Central memory CD8-positive, alpha-beta T cell (primary cell): Measurements from ENCODE around the gene ODC1.
A peak's percentile ranks its signal among the peaks of the same experiment; 100 is the strongest.
"Not testable (repeated sequence)": the region's sequence is repeated elsewhere in the genome, so short reads cannot be mapped to it uniquely, and the experiment has no call there.

Source experiments
- ATAC-seq: fragments of 150-1000 bp; cut with Tn5 transposase; replicated peaks from 2 replicates; pipeline ENCODE4 v1.10.0; 2022; ENCODE audit warnings: mild to moderate bottlenecking, moderate FRiP score, moderate number of reproducible peaks; ENCODE audit not compliant: poor library complexity, severe bottlenecking; ENCODE audit errors: extremely low read depth
- DNase-seq, 2 donors: peaks; one replicate each; pipeline ENCODE4 v3.0.0; 2021; ENCODE audit warnings: low spot score in 2 of 2
- H3K27ac Mint-ChIP-seq: one replicate; pipeline ENCODE4 v1.8.0; 2022; ENCODE audit warnings: low read depth, mild to moderate bottlenecking, moderate library complexity, mixed read lengths
- H3K27me3 Mint-ChIP-seq: one replicate; pipeline ENCODE4 v1.8.0; 2022; ENCODE audit warnings: mixed read lengths
- H3K36me3 Mint-ChIP-seq: one replicate; pipeline ENCODE4 v1.8.0; 2022; ENCODE audit warnings: mild to moderate bottlenecking, moderate library complexity, mixed read lengths; ENCODE audit not compliant: insufficient read depth
- H3K4me1 Mint-ChIP-seq: one replicate; pipeline ENCODE4 v1.8.0; 2022; ENCODE audit warnings: mixed read lengths
- H3K4me3 Mint-ChIP-seq: one replicate; pipeline ENCODE4 v1.8.0; 2022; ENCODE audit warnings: mild to moderate bottlenecking, moderate library complexity, mixed read lengths
- H3K9me3 Mint-ChIP-seq: one replicate; pipeline ENCODE4 v1.8.0; 2022; ENCODE audit warnings: mixed read lengths

ODC1 gene

DNA sequence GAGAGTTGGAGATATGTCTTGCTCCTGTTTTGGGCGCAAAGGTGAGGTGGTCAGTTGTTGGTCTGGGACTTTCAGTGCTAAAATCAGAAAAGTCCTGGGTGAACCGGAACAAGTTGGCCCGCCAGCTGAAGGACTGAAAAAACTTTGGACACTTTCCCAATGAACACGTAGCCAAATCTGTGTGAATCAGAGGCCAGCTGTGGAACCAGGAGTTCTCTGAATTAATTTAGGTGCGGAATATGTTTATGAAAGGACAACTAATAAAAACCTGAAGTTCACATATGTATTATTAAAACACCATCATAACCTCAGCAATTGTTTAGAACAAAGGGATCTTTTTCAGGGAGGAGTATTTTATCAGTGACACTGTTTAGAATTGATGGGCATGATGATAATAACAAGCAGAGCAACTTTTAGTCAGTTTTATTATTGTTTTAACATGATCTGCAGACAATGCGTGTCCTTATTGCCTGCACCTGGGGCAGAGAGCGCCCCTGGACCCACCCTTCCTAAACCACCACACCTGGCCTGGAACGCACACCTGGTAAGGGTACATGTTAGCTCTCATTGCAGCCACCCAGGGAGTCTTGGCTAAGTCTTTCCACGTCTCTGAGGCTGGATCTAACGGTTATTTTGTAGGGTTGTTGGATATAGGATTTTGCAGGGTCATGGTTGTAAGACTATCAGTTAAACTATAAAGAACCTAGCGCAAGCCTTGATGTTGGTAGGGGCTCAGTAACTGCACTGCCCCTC, 9.9 kb upstream of the ODC1 start:
- no peak for DNase-seq

DNA sequence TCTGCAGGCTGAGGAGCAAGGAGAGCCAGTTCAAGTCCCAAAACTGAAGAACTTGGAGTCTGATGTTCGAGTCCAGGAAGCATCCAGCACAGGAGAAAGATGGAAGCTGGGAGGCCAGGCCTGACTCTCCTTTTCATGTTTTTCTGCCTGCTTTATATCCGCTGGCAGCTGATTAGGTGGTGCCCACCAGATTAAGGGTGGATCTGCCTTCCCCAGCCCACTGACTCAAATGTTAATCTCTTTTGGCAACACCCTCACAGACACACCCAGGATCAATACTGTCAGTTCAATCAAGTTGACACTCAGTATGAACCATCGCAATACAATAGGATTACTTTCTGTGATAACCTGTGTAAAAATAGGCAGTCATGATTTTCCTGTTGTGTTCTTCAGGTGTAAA, 9.1 kb upstream of the ODC1 start:
- ATAC-seq, H3K36me3 Mint-ChIP-seq, DNase-seq, H3K4me3 Mint-ChIP-seq, H3K27ac Mint-ChIP-seq, H3K9me3 Mint-ChIP-seq, H3K4me1 Mint-ChIP-seq: not testable (repeated sequence)
- peaks cover 14% of the 10 kb centered on the region for H3K27me3 Mint-ChIP-seq

More for the DNA sequence above, 9.9 kb upstream of the ODC1 start:
- H3K36me3 Mint-ChIP-seq = no peaks in the 10 kb centered on the region
- H3K27me3 Mint-ChIP-seq = peaks cover 19% of the 10 kb centered on the region
- H3K9me3 Mint-ChIP-seq = no peaks in the 10 kb centered on the region
- no peak for ATAC-seq
- no peak overlapping the region for H3K4me3 Mint-ChIP-seq
- H3K27ac Mint-ChIP-seq = no peak overlapping the region
- H3K4me1 Mint-ChIP-seq = no peaks in the 10 kb centered on the region

DNA sequence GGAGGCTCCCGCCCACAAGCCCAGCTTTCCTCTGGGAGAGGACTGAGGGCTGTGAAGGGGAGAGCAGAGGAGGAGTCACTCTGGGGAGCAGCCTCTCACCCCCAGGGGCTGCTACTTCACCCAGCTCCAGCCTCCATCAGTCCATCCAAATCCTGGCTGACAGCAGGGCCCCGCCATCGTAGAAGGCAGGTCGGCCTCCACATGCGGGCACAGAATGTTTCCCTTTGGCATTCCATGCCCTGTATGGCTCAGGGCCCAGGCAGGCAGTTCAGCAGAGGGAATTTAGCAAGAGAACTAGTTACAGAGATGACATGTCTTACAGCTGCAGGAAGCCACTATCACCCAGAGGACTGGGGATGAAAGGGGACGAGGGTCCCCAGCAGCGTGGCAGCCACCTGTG, 6.4 kb upstream of the ODC1 start:
- Mint-ChIP-seq H3K4me1 (peaks cover 6% of the 10 kb centered on the region), H3K36me3 (peaks cover 3% of the 10 kb centered on the region), H3K9me3 (no peaks in the 10 kb centered on the region), H3K27ac (no peak overlapping the region), H3K4me3 (no peak overlapping the region), H3K27me3 (peaks cover 10% of the 10 kb centered on the region)
- DNase-seq (no peak), ATAC-seq (no peak)

DNA sequence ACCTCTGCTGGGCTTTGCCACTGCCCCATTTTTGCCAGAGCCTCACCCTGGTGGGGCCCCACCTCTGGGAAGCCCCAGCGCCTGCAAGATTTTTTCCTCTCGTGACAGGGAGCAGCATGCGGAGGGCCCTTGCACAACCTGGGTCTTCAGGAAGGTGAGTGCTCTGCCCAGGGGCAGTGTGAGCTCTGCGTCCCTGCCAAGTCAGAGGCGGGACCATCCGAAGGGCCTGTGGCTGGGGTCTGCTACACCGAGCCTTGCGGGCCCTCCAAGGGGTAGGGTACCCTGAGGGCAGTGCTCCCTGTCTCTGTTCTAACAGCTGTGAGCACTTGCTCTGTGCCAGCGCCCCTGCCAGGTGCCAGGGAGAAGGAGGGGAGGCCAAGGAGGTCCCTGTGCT, 5.8 kb upstream of the ODC1 start:
- H3K27me3 Mint-ChIP-seq = peaks cover 5% of the 10 kb centered on the region
- no peaks in the 10 kb centered on the region for H3K9me3 Mint-ChIP-seq
- H3K27ac Mint-ChIP-seq = no peak overlapping the region
- DNase-seq (no peak), ATAC-seq (no peak)
- peaks cover 11% of the 10 kb centered on the region for H3K4me1 Mint-ChIP-seq
- H3K4me3 Mint-ChIP-seq = no peak overlapping the region
- H3K36me3 Mint-ChIP-seq = peaks cover 5% of the 10 kb centered on the region

DNA sequence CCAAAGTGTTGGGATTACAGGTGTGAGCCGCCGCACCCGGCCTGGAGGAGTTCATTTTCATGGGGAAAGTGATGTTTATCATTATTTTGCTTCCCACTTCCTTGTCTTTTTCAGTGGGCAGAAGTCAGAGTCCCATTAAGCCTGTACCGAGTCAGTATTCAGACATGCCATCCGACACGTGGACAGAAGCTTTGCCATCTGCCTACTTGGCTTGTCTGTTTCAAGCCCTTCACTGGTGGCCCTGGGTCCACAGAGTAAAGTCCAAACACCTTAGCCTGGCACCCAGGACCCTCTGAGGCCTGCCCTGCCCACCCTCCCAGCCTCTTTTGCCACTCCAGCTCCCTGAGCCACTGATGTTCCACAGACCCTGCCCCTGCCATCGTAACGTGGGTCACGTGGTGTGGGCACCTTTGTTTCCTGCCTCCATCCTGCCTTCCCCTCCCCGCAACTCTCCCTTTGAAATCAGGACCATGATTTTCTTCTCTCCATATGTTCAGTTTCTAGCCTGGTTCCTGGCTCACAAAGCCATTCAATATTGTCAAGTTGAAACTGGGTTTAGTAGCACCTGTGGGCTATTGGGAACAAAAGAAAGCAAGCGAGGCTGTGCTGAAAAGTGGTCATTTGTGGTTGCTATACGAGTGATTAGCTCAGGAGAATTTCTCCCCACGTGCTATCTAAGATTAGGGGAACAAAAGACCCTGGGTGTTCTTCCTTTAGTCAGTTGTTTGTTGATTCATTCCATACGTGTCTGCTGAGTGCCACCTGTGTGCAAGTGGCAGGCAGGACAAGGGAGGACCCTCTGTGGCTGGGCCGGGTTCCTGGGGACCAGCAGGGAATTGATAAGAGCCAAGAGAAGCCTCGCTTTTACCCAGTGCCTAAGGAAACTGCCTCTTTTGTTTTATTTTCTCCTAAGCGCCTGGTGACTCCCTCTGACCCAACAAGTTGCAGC, 5.1 kb upstream of the ODC1 start:
- no peak for DNase-seq
- no peaks in the 10 kb centered on the region for H3K9me3 Mint-ChIP-seq
- H3K27ac Mint-ChIP-seq = no peak overlapping the region

DNA sequence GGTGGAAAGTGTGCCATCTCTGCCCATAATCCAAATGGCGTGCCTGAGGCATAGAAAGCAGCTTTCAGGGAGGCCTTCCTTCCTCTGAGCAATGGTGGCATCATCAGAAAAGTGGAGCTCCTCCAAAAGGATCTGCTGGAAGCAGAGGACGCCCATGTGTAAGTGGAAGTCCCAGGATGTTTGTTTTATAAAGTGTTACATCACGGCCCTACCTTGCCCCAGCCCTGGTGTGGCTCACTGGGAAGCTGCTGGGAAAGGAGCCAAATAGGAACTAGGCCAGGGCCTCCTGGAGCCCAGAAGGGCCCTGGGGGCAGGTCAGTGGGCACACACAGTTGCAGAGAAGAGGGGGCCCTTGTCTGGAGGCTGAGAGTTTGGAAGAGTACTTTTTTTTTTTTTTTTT, 4.2 kb upstream of the ODC1 start:
- ATAC-seq (no peak), DNase-seq (no peak)
- no peaks in the 10 kb centered on the region for H3K9me3 Mint-ChIP-seq
- H3K4me1 Mint-ChIP-seq = peaks cover 15% of the 10 kb centered on the region
- no peaks in the 10 kb centered on the region for H3K27me3 Mint-ChIP-seq
- H3K4me3 Mint-ChIP-seq = no peak overlapping the region
- H3K36me3 Mint-ChIP-seq = peaks cover 13% of the 10 kb centered on the region
- H3K27ac Mint-ChIP-seq = no peak overlapping the region

More for the DNA sequence above, 5.1 kb upstream of the ODC1 start:
- Mint-ChIP-seq H3K27me3 (no peaks in the 10 kb centered on the region), H3K4me1 (peaks cover 12% of the 10 kb centered on the region), H3K36me3 (peaks cover 8% of the 10 kb centered on the region), H3K4me3 (no peak overlapping the region)
- ATAC-seq = no peak

DNA sequence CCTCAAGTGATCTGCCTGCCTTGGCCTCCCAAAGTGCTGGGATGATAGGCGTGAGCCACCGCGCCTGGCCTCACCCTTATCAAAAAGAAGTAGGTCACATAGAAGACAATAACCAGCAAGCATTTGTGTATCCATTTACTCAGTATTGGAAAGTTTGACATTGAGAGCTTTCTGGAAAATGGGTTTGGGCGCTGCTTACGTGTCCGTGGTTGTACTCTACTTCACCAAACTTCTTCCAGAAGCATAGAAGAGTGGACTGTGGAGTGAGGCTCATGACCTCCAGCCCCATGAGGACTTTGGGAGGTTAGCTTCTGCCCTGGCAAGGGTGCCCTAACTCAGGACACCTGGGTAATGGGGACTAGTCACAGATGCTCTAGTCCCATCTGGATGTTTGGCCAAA, 3.7 kb upstream of the ODC1 start:
- Mint-ChIP-seq H3K36me3 (peaks cover 18% of the 10 kb centered on the region), H3K27me3 (no peaks in the 10 kb centered on the region), H3K4me3 (no peak overlapping the region), H3K27ac (no peak overlapping the region), H3K4me1 (peaks cover 18% of the 10 kb centered on the region), H3K9me3 (no peaks in the 10 kb centered on the region)
- DNase-seq (no peak), ATAC-seq (no peak)

DNA sequence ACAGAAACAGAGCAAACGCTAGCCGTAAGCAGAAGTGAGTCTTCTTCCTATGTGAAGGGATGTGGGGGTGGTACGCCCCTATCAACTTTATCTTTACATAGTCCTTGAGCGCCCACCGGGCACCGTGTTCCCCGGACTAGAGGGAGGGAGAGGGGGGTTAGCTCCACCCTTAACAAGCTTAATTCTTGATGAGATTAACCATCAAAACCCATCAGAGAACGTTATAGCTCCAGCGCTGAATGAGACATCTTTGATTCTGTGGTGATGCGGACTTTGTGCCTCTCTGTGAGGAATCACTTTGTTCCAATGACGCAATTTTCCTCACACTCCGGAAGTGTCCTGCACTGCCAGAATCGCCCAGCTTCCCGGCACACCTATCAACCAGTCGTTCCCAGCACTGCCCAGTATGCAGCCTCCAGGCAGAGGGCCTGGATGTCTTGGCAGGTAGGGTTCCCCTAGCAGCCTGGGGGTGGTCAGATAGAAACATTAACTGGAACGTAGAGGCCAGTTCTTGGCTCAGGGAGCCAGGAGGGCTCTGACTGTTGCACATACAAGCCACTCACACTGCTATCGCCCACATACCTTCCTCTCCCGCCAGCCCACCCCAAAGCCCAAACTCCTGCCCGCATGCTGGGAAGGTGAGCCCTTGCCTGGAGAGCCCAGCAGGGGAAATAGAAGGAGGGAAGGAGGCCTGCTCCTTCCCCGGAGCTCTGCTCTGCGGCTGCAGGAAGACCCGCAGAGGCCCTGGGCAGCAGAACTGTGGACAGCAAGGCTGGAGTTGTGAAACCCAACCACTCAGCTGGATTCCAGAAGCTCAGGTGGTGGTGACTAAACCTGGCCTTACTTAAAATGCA, 1.9 kb upstream of the ODC1 start:
- H3K27me3 Mint-ChIP-seq = no peaks in the 10 kb centered on the region
- peaks cover 19% of the 10 kb centered on the region for H3K4me1 Mint-ChIP-seq
- peak overlapping the region; percentile 67 for H3K27ac Mint-ChIP-seq
- DNase-seq (no peak), ATAC-seq (no peak)
- H3K36me3 Mint-ChIP-seq = peaks cover 18% of the 10 kb centered on the region
- peak overlapping the region; percentile 70 for H3K4me3 Mint-ChIP-seq
- no peaks in the 10 kb centered on the region for H3K9me3 Mint-ChIP-seq

DNA sequence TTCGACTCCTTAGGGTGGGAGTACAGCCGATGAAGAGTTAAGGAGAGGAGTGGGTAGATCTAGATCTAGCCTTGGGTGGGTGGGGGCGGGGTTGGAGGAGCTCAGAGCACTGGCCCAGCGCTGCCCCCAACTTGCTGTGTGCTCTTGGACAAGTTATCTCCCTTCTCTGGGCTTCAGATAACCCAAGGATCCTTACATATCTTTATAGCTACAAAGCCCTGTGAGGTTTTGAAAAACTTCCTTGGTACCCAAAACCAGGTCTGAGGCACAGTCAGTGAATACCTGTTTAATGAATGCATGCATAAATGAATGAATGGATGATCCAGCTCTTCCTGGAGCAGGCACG, 1.3 kb upstream of the ODC1 start:
- DNase-seq = no peak
- H3K27me3 Mint-ChIP-seq = no peaks in the 10 kb centered on the region
- H3K36me3 Mint-ChIP-seq = peaks cover 23% of the 10 kb centered on the region
- no peak for ATAC-seq
- peak overlapping the region; percentile 70 for H3K4me3 Mint-ChIP-seq
- peaks cover 25% of the 10 kb centered on the region for H3K4me1 Mint-ChIP-seq
- H3K27ac Mint-ChIP-seq = peak overlapping the region; percentile 67
- H3K9me3 Mint-ChIP-seq = no peaks in the 10 kb centered on the region

DNA sequence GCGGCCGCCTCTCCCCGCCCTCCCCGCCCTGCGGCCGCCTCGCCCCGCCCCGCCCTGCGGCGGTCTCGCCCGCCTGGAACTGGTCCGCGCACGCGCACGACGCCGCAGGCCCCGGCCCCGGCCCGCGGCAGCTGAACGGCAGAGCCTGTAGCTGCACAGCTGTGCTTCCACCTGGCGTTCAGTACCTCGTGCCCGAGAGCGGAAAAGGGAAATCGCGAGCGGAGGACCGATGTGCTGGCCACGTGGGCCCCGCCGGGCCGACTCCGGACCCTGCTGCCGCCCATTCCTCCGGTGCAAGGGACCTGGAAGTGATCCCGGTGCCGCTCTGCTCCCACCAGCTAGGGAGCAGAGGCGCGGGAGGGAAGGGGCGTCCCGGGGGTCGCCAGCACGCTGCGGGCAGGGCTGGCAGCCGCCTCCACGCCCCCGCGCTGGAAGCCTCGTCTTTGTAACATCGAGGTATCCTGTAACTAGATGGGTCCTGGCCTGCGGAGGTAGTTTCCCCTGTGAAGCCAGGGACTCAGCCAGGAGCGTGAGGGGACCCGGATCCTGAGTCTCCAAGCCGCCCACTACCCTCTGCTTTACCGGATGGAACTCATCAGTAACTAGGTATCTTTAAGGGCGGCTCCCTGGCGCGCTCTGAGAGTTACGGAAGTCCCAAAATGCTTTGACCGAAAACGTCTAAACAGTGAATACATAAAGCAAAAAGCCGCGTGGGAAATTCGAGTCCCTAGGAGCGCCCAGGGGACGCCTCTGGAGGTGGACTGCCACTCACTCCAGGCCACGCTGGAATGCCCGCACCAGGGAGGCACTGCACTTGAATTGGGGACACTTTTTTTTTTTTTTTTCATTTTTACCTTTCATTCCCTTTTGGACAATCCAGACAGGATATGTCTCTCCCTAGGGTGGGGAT, 704 bp upstream of the ODC1 start:
- ATAC-seq = peak; percentile 62
- peak; percentile 76 to 91 for DNase-seq
- Mint-ChIP-seq H3K27me3 (no peaks in the 10 kb centered on the region), H3K27ac (peak overlapping the region; percentile 67), H3K36me3 (peaks cover 29% of the 10 kb centered on the region), H3K4me3 (peak overlapping the region; percentile 70), H3K9me3 (no peaks in the 10 kb centered on the region), H3K4me1 (peaks cover 27% of the 10 kb centered on the region)

DNA sequence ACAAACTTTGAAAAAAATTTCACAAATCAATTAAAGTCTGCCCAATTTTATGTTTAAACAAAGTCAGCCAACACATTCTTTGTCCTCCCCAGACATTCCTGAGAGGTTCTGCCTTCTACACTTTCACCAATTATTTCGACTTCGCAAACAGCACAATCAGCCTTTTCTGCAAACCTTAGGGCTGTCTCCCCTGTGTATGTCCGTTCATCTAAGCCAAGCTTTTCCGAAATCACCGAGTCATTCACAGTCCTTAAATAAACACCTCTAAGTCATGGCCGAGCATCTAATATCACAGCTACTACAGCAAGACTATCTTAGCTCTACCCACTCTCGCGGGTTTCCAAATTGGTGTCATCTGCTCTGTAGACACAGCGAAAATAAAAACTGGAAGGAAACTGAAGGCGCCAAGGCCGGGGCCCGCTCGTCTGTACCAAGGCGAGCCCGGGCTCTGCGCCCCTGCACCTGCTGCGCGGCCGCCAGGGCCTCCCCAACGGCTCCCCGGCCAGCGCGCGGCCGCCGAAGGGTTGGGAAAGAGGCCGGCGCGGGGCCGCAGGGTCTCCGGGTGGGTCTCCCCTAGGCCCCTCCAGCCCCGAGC, 730 bp downstream of the ODC1 start:
- Mint-ChIP-seq H3K36me3 (peaks cover 42% of the 10 kb centered on the region), H3K4me1 (peaks cover 27% of the 10 kb centered on the region), H3K4me3 (peak overlapping the region; percentile 76), H3K27ac (peak overlapping the region; percentile 67), H3K9me3 (no peaks in the 10 kb centered on the region), H3K27me3 (no peaks in the 10 kb centered on the region)
- ATAC-seq (peak; percentile 21), DNase-seq (peak in 1 of 2 donors; percentile 53)
